HEK293 (cell line): Measurements from ENCODE around the gene VANGL1.

ENCODE experiments used
- CTCF ChIA-PET: fragments of 350-600 bp; formaldehyde crosslinking; extraction: SDS; loops from one replicate; lab custom pipeline; 2021; ENCODE audit warnings: antibody characterized with exemption; lab: Yijun Ruan, JAX
- POLR2A ChIA-PET: fragments of 300-600 bp; formaldehyde crosslinking; extraction: SDS; loops from one replicate; lab custom pipeline; 2020; ENCODE audit warnings: antibody characterized with exemption, inconsistent platforms; lab: Yijun Ruan, JAX
- H3K27ac ChIP-seq: fragments of 200-500 bp; sonication (Bioruptor generic); 2 replicates; pipeline ENCODE4 v1.5.1; 2014; ENCODE audit warnings: low read depth, low read length, control low read depth, inconsistent platforms; ENCODE audit errors: extremely low read depth
- H3K36me3 ChIP-seq, 2 experiments: fragments of 200-500 bp in 1 of 2; sonication (Bioruptor generic) in 1 of 2; 1 replicate in 1 of 2; 2 replicates in 1 of 2; pipeline ENCODE4 v1.5.1; 2014 to 2017; ENCODE audit warnings: inconsistent platforms in 2 of 2, low read length in 2 of 2; ENCODE audit not compliant: control insufficient read depth in 2 of 2, insufficient read depth in 1 of 2
- H3K4me1 ChIP-seq: fragments of 200-500 bp; sonication (Bioruptor generic); 2 replicates; pipeline ENCODE4 v1.5.1; 2014; ENCODE audit warnings: mild to moderate bottlenecking, low read length, inconsistent platforms; ENCODE audit not compliant: control insufficient read depth, insufficient read depth
- H3K4me3 ChIP-seq: 2 replicates; pipeline ENCODE4 v1.5.1; 2011; ENCODE audit warnings: low read depth, mild to moderate bottlenecking, control low read depth, low read length, moderate library complexity
- H3K9me3 ChIP-seq: fragments of 200-500 bp; sonication (Bioruptor generic); 2 replicates; pipeline ENCODE4 v1.5.1; 2014; ENCODE audit warnings: low read depth, low read length, inconsistent platforms; ENCODE audit not compliant: control insufficient read depth, insufficient read depth
- KLF1 ChIP-seq: fragments of 450-650 bp; formaldehyde crosslinking; IDR thresholded peaks from 2 replicates; pipeline ENCODE4 v1.5.1; 2016; ENCODE audit warnings: missing biosample characterization, missing genetic modification characterization
- PRDM10 ChIP-seq: fragments of 450-650 bp; formaldehyde crosslinking; IDR thresholded peaks from 2 replicates; pipeline ENCODE4 v1.5.1; 2016; ENCODE audit warnings: missing biosample characterization, missing genetic modification characterization
- WT1 ChIP-seq: fragments of 450-650 bp; formaldehyde crosslinking; IDR thresholded peaks from 2 replicates; pipeline ENCODE4 v1.5.1; 2016; ENCODE audit warnings: missing biosample characterization, missing genetic modification characterization
- ZBTB10 ChIP-seq: fragments of 450-650 bp; formaldehyde crosslinking; IDR thresholded peaks from 2 replicates; pipeline ENCODE4 v1.5.1; 2016; ENCODE audit warnings: missing biosample characterization, missing genetic modification characterization
- ZBTB48 ChIP-seq: fragments of 450-650 bp; formaldehyde crosslinking; IDR thresholded peaks from 2 replicates; pipeline ENCODE4 v1.5.1; 2016; ENCODE audit warnings: missing biosample characterization, missing genetic modification characterization
- ZFHX2 ChIP-seq: fragments of 450-650 bp; formaldehyde crosslinking; conservative IDR thresholded peaks from 2 replicates; pipeline ENCODE4 v1.5.1; 2016; ENCODE audit warnings: missing biosample characterization, missing genetic modification characterization
- ZNF426 ChIP-seq: fragments of 450-650 bp; formaldehyde crosslinking; IDR thresholded peaks from 2 replicates; pipeline ENCODE4 v1.5.1; 2017; ENCODE audit warnings: missing biosample characterization, missing genetic modification characterization, mild to moderate bottlenecking, inconsistent platforms, moderate library complexity
- ZNF449 ChIP-seq: fragments of 450-650 bp; formaldehyde crosslinking; IDR thresholded peaks from 2 replicates; pipeline ENCODE4 v1.5.1; 2017; ENCODE audit warnings: missing biosample characterization, mild to moderate bottlenecking, missing genetic modification characterization, moderate library complexity
- ZNF514 ChIP-seq: fragments of 450-650 bp; formaldehyde crosslinking; IDR thresholded peaks from 2 replicates; pipeline ENCODE4 v1.5.1; 2016; ENCODE audit warnings: missing biosample characterization, missing genetic modification characterization
- ZNF600 ChIP-seq: fragments of 450-650 bp; formaldehyde crosslinking; IDR thresholded peaks from 2 replicates; pipeline ENCODE4 v1.5.1; 2016; ENCODE audit warnings: missing biosample characterization, missing genetic modification characterization

The VANGL1 gene

GRCh38 chr1:115647507-115647906 is 5.7 kb downstream of the VANGL1 start (continued):
- TF ChIP-seq ZBTB10 (tag by site-specific recombination): no peak
- TF ChIP-seq ZNF449 (tag by site-specific recombination): no peak
- no peak for TF ChIP-seq ZNF426
- peak; percentile 72 for TF ChIP-seq ZFHX2 (tag by site-specific recombination)

- POLR2A ChIA-PET: no interaction called here
These were observed 6.3 kb downstream of the VANGL1 start for GRCh38 chr1:115647919-115648650.

More at GRCh38 chr1:115647919-115648650, 6.3 kb downstream of the VANGL1 start:
- H3K4me3 ChIP-seq: no peak overlapping the region
- H3K36me3 ChIP-seq: peaks cover 0 to 10% of the 10 kb centered on the region in 2 experiments; a peak in 1 of 3 replicates
- H3K4me1 ChIP-seq: peaks cover 43% of the 10 kb centered on the region
- H3K27ac ChIP-seq: no peak overlapping the region
- CTCF ChIA-PET: interaction anchor here (1.1 to 3.8 kb wide), 2 partner anchors 59 to 123 kb away, joined by 3 to 18 read pairs; no protein-coding TSS in a partner anchor
- H3K9me3 ChIP-seq: no peaks in the 10 kb centered on the region
- TF ChIP-seq ZNF600 (peak; percentile 20; the same call in 1 of the 2 replicates), ZBTB48 (tag by site-specific recombination) (0 out of 2 replicates have a peak, but pooled peaks have one; percentile 35), PRDM10 (tag by site-specific recombination) (0 out of 2 replicates have a peak, but pooled peaks have one; percentile 8), ZNF514 (tag by site-specific recombination) (no peak), KLF1 (0 out of 2 replicates have a peak, but pooled peaks have one; percentile 29), WT1 (tag by site-specific recombination) (0 out of 2 replicates have a peak, but pooled peaks have one; percentile 27)
